Natural killer cell (primary cell): ENCODE measurements around the gene RPL27. TPM values are rescaled to one million over a fixed set of nuclear protein-coding genes. Genes with fewer than 3 reads are reported as not detected.
"Not testable (repeated sequence)": the region's sequence is repeated elsewhere in the genome, so short reads cannot be mapped to it uniquely, and the experiment has no call there.

Experiments
- ATAC-seq, 3 donors: fragments of 150-1000 bp in 2 of 3; fragments of 200-7000 bp in 1 of 3; cut with Tn5 transposase; 1 replicate in 1 of 3; 2 replicates in 2 of 3; pipeline ENCODE4 v1.10.0; 2021; ENCODE audit warnings: mild to moderate bottlenecking in 2 of 3, moderate library complexity in 2 of 3
- DNase-seq, 2 donors: peaks; one replicate each; pipeline versions ENCODE4 v3.0.0 to v3.0.0-alpha.2; 2013 to 2021; ENCODE audit warnings: mixed read lengths in 1 of 2
- H3K27ac ChIP-seq: one replicate; pipeline ENCODE4 v1.5.1; 2013; ENCODE audit warnings: mild to moderate bottlenecking, low read length
- H3K27me3 ChIP-seq: one replicate; pipeline ENCODE4 v1.6.1; 2013; ENCODE audit warnings: low read length; ENCODE audit not compliant: control insufficient read depth, insufficient read depth
- H3K36me3 ChIP-seq: one replicate; pipeline ENCODE4 v1.6.1; 2013; ENCODE audit warnings: low read length; ENCODE audit not compliant: control insufficient read depth, insufficient read depth
- H3K4me1 ChIP-seq: one replicate; pipeline ENCODE4 v1.6.1; 2013; ENCODE audit warnings: low read length; ENCODE audit not compliant: control insufficient read depth, insufficient read depth
- H3K4me3 ChIP-seq: one replicate; pipeline ENCODE4 v1.5.1; 2013; ENCODE audit warnings: low read length
- H3K9me3 ChIP-seq: one replicate; pipeline ENCODE4 v1.6.1; 2013; ENCODE audit warnings: low read length; ENCODE audit not compliant: control insufficient read depth, insufficient read depth
- H3K27ac Mint-ChIP-seq, 2 donors: one replicate each; pipeline ENCODE4 v1.8.0; 2022; ENCODE audit warnings: mild to moderate bottlenecking in 2 of 2, mixed read lengths in 2 of 2, moderate library complexity in 1 of 2
- H3K27me3 Mint-ChIP-seq, 2 donors: one replicate each; pipeline ENCODE4 v1.8.0; 2022; ENCODE audit warnings: low read depth in 2 of 2, mixed read lengths in 2 of 2
- H3K36me3 Mint-ChIP-seq: one replicate; pipeline ENCODE4 v1.8.0; 2022; ENCODE audit warnings: mixed read lengths
- H3K4me1 Mint-ChIP-seq, 2 donors: one replicate each; pipeline ENCODE4 v1.8.0; 2022; ENCODE audit warnings: mixed read lengths in 2 of 2
- H3K4me3 Mint-ChIP-seq: one replicate; pipeline ENCODE4 v1.8.0; 2022; ENCODE audit warnings: mild to moderate bottlenecking, moderate library complexity, mixed read lengths
- H3K9me3 Mint-ChIP-seq, 2 donors: one replicate each; pipeline ENCODE4 v1.8.0; 2022; ENCODE audit warnings: mixed read lengths in 2 of 2
- CTCF ChIP-seq: fragments of 200-600 bp; IDR thresholded peaks from one replicate; pipeline ENCODE4 v1.8.0; 2022; ENCODE audit warnings: antibody characterized with exemption
- WGBS: methylation state at CpG from one replicate; pipeline ENCODE4 v1.1.7; 2013; ENCODE audit warnings: missing lambda C conversion rate; ENCODE audit not compliant: insufficient coverage; 5-methylcytosine and 5-hydroxymethylcytosine counted together
- intact Hi-C: fragments of 100-400 bp; cut with micrococcal nuclease; formaldehyde crosslinking; loops from one replicate; pipeline ENCODE4 v1.14.2; 2022
- total RNA-seq, 4 donors: library from RNA; stranded (reverse); fragments of 120-200 nt in 1 of 4; gene quantifications; one replicate each; pipeline versions ENCODE4 v1.2.3 to v1.2.4, GENCODE V29; 2013 to 2022

RPL27 gene
- total RNA-seq, 3 donors from 2014 or later (not counting 1 experiment from before 2014, with no cell fraction given) = 555 to 671 (median 608) TPM

GRCh38 chr17:42971589-42971988, 26.6 kb upstream of the RPL27 start:
- Mint-ChIP-seq H3K27me3 (peaks cover 0 to 2% of the 10 kb centered on the region in 2 donors), H3K9me3 (no peaks in the 10 kb centered on the region), H3K36me3 (no peaks in the 10 kb centered on the region), H3K27ac (no peak overlapping the region), H3K4me1 (no peaks in the 10 kb centered on the region), H3K4me3 (no peak overlapping the region)
- no peak overlapping the region for H3K4me3 ChIP-seq
- TF ChIP-seq CTCF = no peak
- 93% methylated on average over 5 of the region's 5 CpGs for WGBS
- H3K27ac ChIP-seq = no peak overlapping the region
- H3K4me1 ChIP-seq = no peaks in the 10 kb centered on the region
- ATAC-seq = no peak
- intact Hi-C loops = no loop called here
- DNase-seq = no peak
- no peaks in the 10 kb centered on the region for H3K9me3 ChIP-seq
- H3K36me3 ChIP-seq = no peaks in the 10 kb centered on the region
- H3K27me3 ChIP-seq = no peaks in the 10 kb centered on the region

- H3K4me3 ChIP-seq, DNase-seq, H3K27me3 ChIP-seq, ATAC-seq, H3K9me3 ChIP-seq, H3K4me1 ChIP-seq, H3K27me3 Mint-ChIP-seq, intact Hi-C loops, H3K4me1 Mint-ChIP-seq, H3K36me3 Mint-ChIP-seq, H3K9me3 Mint-ChIP-seq, H3K27ac Mint-ChIP-seq, H3K27ac ChIP-seq, H3K36me3 ChIP-seq, H3K4me3 Mint-ChIP-seq: not testable (repeated sequence)
- WGBS = 94% methylated on average over 3 of the region's 18 CpGs
These were observed 24.9 kb upstream of the RPL27 start for GRCh38 chr17:42973323-42973722.

GRCh38 chr17:42975265-42975664, 23.0 kb upstream of the RPL27 start:
- WGBS = 58% methylated on average over 2 of the region's 2 CpGs
- no peak overlapping the region for H3K27ac ChIP-seq
- no peak overlapping the region for H3K27ac Mint-ChIP-seq
- no peak for ATAC-seq
- no peak overlapping the region for H3K4me3 ChIP-seq
- no peak for TF ChIP-seq CTCF
- H3K9me3 ChIP-seq = no peaks in the 10 kb centered on the region
- H3K36me3 Mint-ChIP-seq = no peaks in the 10 kb centered on the region
- intact Hi-C loops = no loop called here
- peaks cover 4 to 11% of the 10 kb centered on the region in 2 donors for H3K4me1 Mint-ChIP-seq
- H3K27me3 ChIP-seq = no peaks in the 10 kb centered on the region
- peaks cover 0 to 2% of the 10 kb centered on the region in 2 donors for H3K27me3 Mint-ChIP-seq
- no peaks in the 10 kb centered on the region for H3K36me3 ChIP-seq
- H3K9me3 Mint-ChIP-seq = no peaks in the 10 kb centered on the region
- peaks cover 7% of the 10 kb centered on the region for H3K4me1 ChIP-seq
- DNase-seq = no peak
- no peak overlapping the region for H3K4me3 Mint-ChIP-seq

DNA sequence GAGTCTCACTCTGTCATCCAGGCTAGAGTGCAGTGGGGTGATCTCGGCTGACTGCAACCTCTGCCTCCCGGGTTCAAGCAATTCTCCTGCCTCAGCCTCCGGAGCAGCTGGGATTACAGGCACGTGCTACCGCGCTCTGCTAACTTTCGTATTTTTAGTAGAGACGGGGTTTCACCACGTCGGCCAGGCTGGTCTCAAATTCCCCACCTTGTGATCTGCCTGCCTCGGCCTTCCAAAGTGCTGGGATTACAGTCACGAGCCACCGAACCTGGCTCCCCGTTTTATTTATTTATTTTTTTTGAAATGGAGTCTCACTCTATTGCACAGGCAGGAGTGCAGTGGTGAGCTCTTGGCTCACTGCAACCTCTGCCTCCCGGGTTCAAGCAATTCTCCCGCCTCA, 22.5 kb upstream of the RPL27 start:
- H3K4me3 ChIP-seq, H3K9me3 Mint-ChIP-seq, H3K4me1 ChIP-seq, H3K27me3 Mint-ChIP-seq, H3K36me3 Mint-ChIP-seq, H3K27ac ChIP-seq, DNase-seq, H3K36me3 ChIP-seq, ATAC-seq, H3K27me3 ChIP-seq, H3K4me3 Mint-ChIP-seq, H3K9me3 ChIP-seq, intact Hi-C loops, H3K27ac Mint-ChIP-seq: not testable (repeated sequence)
- WGBS = 92% methylated on average over 16 of the region's 16 CpGs
- peaks cover 4 to 15% of the 10 kb centered on the region in 2 donors for H3K4me1 Mint-ChIP-seq
